Measurements from ENCODE around the gene BORCS5. TPM values are rescaled to one million over a fixed set of nuclear protein-coding genes. Genes with fewer than 3 reads are reported as not detected.

The BORCS5 gene
- total RNA-seq, 1 donor from 2014 or later = 3.0 TPM

DNA sequence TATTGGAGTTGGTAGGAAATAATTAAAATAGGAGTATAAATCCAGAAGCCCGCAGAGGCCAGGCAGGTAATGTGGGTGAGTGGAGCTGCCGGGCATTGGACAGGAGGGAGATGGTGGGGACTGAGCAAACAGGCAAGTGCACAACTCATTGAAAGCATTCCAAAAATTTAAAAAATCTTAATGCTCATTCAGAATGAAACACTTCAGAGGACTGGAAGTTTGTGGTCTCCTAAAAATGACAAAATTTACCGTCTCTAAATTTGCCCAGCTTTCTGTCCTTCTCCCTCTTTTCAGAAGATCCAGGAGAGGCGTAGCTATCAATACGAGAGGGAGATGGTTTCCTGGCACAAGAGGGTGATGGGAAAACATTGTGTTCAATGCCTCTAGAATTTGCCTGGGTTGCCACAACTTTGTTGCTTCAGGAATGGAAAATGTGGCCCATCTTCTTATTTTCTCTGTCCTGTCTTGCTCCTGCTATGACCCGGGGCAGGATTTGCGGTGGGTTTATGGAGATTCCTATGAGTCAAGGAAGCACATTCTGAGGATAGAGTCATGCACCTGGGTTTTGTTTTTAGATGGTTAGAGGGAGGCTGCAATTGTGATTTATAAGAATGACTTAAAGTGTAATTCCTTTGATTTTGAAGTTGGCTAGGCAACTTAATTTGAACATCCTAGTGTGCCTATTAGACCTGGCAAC is 72.2 kb downstream of the BORCS5 start:
- Histone ChIP-seq H3K36me3 (no peaks in the 10 kb centered on the region), H3K4me3 (no peak overlapping the region), H3K4me1 (peaks cover 9 to 25% of the 10 kb centered on the region in 2 donors), H3K27me3 (no peaks in the 10 kb centered on the region), H3K27ac (no peak overlapping the region), H3K9me3 (peaks cover 0 to 4% of the 10 kb centered on the region in 2 donors)
- TF ChIP-seq, protein P1, sequence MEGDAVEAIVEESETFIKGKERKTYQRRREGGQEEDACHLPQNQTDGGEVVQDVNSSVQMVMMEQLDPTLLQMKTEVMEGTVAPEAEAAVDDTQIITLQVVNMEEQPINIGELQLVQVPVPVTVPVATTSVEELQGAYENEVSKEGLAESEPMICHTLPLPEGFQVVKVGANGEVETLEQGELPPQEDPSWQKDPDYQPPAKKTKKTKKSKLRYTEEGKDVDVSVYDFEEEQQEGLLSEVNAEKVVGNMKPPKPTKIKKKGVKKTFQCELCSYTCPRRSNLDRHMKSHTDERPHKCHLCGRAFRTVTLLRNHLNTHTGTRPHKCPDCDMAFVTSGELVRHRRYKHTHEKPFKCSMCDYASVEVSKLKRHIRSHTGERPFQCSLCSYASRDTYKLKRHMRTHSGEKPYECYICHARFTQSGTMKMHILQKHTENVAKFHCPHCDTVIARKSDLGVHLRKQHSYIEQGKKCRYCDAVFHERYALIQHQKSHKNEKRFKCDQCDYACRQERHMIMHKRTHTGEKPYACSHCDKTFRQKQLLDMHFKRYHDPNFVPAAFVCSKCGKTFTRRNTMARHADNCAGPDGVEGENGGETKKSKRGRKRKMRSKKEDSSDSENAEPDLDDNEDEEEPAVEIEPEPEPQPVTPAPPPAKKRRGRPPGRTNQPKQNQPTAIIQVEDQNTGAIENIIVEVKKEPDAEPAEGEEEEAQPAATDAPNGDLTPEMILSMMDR (IDR thresholded peaks at IDR 0.05) = no peak
- intact Hi-C loops (cut with DNase I) = no loop called here
- no peak for DNase-seq (ENCODE audit: low spot score in 2 of 2)

DNA sequence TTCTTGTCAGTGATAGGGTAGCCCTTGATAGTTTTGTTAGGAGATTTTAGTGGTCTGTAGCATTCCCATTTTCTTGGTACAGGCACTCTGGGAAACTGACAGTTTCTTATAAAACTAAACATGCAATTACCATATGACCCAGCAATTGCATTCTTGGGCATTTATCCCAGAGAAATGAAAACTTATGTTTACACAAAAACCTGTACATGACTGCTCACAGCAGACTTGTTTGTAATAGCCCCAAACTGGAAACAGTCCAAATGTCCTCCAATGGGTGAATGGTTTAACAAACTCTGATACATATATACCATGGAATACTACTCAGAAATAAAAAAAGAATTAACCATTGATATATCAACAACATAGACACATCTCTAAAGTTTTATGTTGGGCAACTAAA is 75.5 kb downstream of the BORCS5 start:
- TF ChIP-seq, protein P1 (IDR thresholded peaks at IDR 0.05) = no peak
- H3K27ac ChIP-seq = peak overlapping the region in 1 of 2 donors; percentile 22
- H3K36me3 ChIP-seq = peaks cover 0 to 3% of the 10 kb centered on the region in 2 donors
- peaks cover 0 to 7% of the 10 kb centered on the region in 2 donors for H3K4me1 ChIP-seq
- intact Hi-C loops (cut with DNase I) = no loop called here
- no peak overlapping the region for H3K4me3 ChIP-seq
- H3K27me3 ChIP-seq = no peaks in the 10 kb centered on the region
- H3K9me3 ChIP-seq = no peaks in the 10 kb centered on the region
- no peak for DNase-seq (ENCODE audit: low spot score in 2 of 2)

DNA sequence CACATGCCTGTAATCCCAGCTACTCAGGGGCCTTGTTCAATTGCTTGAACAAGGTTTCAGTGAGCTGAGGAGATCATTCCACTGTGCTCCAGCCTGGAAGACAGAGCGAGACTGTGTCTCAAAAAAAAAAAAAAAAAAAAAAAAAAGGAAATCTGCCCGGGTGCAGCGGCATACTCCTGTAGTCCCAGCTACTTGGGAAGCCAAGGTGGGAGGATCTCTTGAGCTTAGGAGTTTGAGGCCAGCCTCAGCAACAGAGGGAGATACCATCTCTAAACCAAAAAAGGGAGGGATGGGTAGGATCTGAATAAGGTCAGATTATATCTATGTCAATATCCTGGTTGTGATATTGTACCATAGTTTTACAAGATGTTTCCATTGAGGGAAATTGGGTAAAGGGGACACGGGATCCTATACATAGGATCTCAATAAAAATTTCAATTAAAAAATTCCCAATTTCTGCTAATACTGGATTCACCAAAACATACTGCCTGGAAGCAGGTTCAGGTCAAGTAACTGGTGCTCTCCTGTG is 76.4 kb downstream of the BORCS5 start:
- Histone ChIP-seq H3K27ac (peak overlapping the region in 1 of 2 donors; percentile 22), H3K4me1 (peaks cover 0 to 7% of the 10 kb centered on the region in 2 donors)
- intact Hi-C loops (cut with DNase I) = no loop called here

DNA sequence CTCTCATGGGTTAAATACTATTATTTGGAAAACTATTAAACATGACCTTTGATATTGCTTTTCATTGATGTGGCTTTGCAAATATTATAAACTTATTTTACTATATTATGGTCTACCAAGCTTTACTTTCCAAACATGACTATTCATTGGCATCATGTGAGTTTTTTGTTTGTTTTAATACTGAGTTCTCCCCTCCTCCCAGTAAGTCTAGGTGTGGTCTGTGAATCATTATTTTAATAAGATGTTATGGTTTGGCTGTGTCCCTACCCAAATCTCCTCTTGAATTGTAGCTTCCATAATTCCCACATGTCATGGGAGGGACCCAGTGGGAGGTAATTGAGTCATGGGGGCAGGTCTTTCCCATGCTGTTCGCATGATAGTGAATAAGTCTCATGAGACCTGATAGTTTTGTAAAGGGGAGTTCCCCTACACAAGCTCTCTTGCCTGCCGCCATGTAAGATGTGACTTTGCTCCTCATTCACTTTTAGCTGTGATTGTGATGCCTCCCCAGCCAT is 80.0 kb downstream of the BORCS5 start:
- DNase-seq (ENCODE audit: low spot score in 2 of 2) = no peak

More for the DNA sequence above, 76.4 kb downstream of the BORCS5 start:
- peaks cover 0 to 3% of the 10 kb centered on the region in 2 donors for H3K36me3 ChIP-seq
- no peak overlapping the region for H3K4me3 ChIP-seq
- DNase-seq (ENCODE audit: low spot score in 2 of 2) = no peak
- TF ChIP-seq, protein P1 (IDR thresholded peaks at IDR 0.05) = no peak
- no peaks in the 10 kb centered on the region for H3K27me3 ChIP-seq
- H3K9me3 ChIP-seq = no peaks in the 10 kb centered on the region

DNA sequence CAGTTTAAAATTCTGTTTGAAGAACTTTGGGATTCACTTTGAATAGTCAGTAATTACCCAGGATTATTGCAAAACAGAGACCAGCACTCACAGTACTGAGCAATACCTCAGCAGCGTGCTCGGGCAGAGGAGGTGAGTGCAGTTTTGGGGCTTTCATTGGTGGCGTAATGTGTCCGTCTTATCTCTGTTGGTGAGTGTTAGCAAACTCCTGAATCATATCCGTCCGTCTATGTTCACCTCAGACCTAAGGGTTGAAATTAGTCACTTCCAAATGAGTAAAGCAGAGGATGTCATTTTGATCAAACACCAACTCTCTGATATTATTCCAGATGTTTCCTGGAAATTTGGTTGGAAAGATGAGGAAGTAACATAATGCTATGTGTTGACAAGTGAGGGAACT is 82.8 kb downstream of the BORCS5 start:
- Histone ChIP-seq H3K36me3 (peaks cover 0 to 3% of the 10 kb centered on the region in 2 donors), H3K9me3 (no peaks in the 10 kb centered on the region), H3K4me3 (no peak overlapping the region), H3K27me3 (no peaks in the 10 kb centered on the region), H3K4me1 (peaks cover 0 to 31% of the 10 kb centered on the region in 2 donors), H3K27ac (no peak overlapping the region)
- intact Hi-C loops (cut with DNase I) = loop anchor here (10.0 kb wide), 1 partner anchor 255 kb away; the partner anchor contains the start of gene GPR19
- DNase-seq (ENCODE audit: low spot score in 2 of 2) = no peak
- TF ChIP-seq, protein P1 (IDR thresholded peaks at IDR 0.05) = no peak

More for the DNA sequence above, 80.0 kb downstream of the BORCS5 start:
- Histone ChIP-seq H3K27me3 (no peaks in the 10 kb centered on the region), H3K9me3 (no peaks in the 10 kb centered on the region), H3K4me1 (peaks cover 0 to 10% of the 10 kb centered on the region in 2 donors), H3K36me3 (peaks cover 0 to 3% of the 10 kb centered on the region in 2 donors), H3K4me3 (no peak overlapping the region), H3K27ac (no peak overlapping the region)
- intact Hi-C loops (cut with DNase I) = no loop called here
- TF ChIP-seq, protein P1 (IDR thresholded peaks at IDR 0.05) = no peak
